Measurements from ENCODE around the gene RAB22A.

The RAB22A gene

DNA sequence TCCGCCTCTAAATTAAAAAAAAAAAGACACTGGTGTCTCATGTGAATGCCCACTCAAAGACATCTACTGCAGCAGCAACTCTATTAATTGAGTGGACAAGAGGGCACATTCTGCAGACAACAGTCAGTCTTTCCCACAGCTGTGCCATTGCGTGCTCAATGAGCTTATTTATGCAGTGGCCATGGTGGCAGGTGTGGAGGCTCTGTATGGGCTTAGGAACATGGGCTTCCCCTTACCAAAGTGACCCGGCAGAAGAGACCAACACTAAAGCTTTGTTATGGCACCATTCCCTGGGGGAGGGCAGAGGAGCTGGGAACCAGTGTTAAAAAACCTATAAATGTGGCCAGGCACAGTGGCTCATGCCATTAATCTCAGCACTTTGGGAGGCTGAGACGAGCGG lies 75.3 kb downstream of the RAB22A start:
- H3K4me2 ChIP-seq (ENCODE audit: low read length), result no peak overlapping the region
- H3K4me1 ChIP-seq (ENCODE audit: control insufficient read depth, low read depth, low read length), result peaks cover 1% of the 10 kb centered on the region
- no CpG with 5 or more reads among the region's 5 CpGs for WGBS (ENCODE audit: extremely low coverage, insufficient coverage, low lambda C conversion rate)
- no peak overlapping the region for H3K18ac ChIP-seq (ENCODE audit: low read length)
- H3K36me3 ChIP-seq (ENCODE audit: control insufficient read depth, insufficient read depth, low read length), result no peaks in the 10 kb centered on the region
- H3K27me3 ChIP-seq (ENCODE audit: insufficient read depth, low read length, poor library complexity), result no peaks in the 10 kb centered on the region
- no peak overlapping the region for H2BK15ac ChIP-seq (replicated peaks; ENCODE audit: low read depth)
- no peak overlapping the region for H2AK5ac ChIP-seq (ENCODE audit: low read length)
- no peak overlapping the region for H3K27ac ChIP-seq (ENCODE audit: low read depth, low read length)
- no peak overlapping the region for H2BK5ac ChIP-seq (ENCODE audit: low read length)
- no peak for DNase-seq
- H2BK120ac ChIP-seq (ENCODE audit: low read depth, low read length), result no peak overlapping the region
- H4K5ac ChIP-seq (ENCODE audit: low read length), result no peak overlapping the region
- H3K23ac ChIP-seq (ENCODE audit: low read length), result no peak overlapping the region
- no peak overlapping the region for H4K8ac ChIP-seq (ENCODE audit: low read depth, low read length)
- peaks cover 6% of the 10 kb centered on the region for H3K79me2 ChIP-seq (ENCODE audit: control insufficient read depth, insufficient read depth, low read length)
- no peak overlapping the region for H3K9ac ChIP-seq (ENCODE audit: low read length)
- no peak overlapping the region for H3K4ac ChIP-seq (ENCODE audit: low read depth, low read length)
- H3K56ac ChIP-seq (ENCODE audit: low read length), result no peak overlapping the region
- H3K79me1 ChIP-seq (ENCODE audit: low read length), result peaks cover 2% of the 10 kb centered on the region
- no peak overlapping the region for H3K4me3 ChIP-seq (ENCODE audit: low read length)

DNA sequence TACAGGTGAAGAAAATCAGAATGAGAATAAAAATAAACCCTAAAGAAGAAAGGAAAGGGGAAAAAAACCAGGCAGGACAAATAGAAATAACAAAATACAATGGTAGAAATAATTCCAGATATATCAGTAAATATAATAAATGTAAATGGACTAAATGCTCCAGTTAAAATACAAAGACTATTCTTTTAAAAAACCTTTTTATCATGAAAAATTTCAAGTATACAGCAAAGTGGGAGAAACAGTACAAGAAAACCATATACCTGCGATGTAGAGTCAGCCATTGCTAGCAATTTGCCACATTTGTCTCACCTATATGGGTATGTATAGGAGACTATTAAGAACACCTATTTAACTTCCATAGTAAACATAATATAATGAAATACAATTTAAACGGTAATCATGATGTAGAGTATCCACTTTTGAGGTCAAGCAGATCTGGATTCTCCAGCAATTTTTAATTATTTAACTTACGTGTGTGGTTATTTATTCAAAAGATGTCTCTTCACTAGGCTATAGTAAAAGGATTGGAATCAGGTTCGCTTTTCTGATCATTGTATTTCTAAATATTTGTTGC lies 78.6 kb downstream of the RAB22A start:
- Histone ChIP-seq H3K4me2 (ENCODE audit: low read length) (no peak overlapping the region), H4K8ac (ENCODE audit: low read depth, low read length) (no peak overlapping the region), H3K27me3 (ENCODE audit: insufficient read depth, low read length, poor library complexity) (no peaks in the 10 kb centered on the region), H3K27ac (ENCODE audit: low read depth, low read length) (no peak overlapping the region), H3K4me3 (ENCODE audit: low read length) (no peak overlapping the region), H3K56ac (ENCODE audit: low read length) (no peak overlapping the region), H2AK5ac (ENCODE audit: low read length) (no peak overlapping the region), H3K79me2 (ENCODE audit: control insufficient read depth, insufficient read depth, low read length) (peaks cover 36% of the 10 kb centered on the region), H3K4ac (ENCODE audit: low read depth, low read length) (no peak overlapping the region), H3K18ac (ENCODE audit: low read length) (no peak overlapping the region), H2BK120ac (ENCODE audit: low read depth, low read length) (no peak overlapping the region), H3K23ac (ENCODE audit: low read length) (no peak overlapping the region), H3K36me3 (ENCODE audit: control insufficient read depth, insufficient read depth, low read length) (no peaks in the 10 kb centered on the region), H2BK5ac (ENCODE audit: low read length) (no peak overlapping the region), H2BK15ac (replicated peaks; ENCODE audit: low read depth) (no peak overlapping the region), H3K79me1 (ENCODE audit: low read length) (peaks cover 19% of the 10 kb centered on the region), H4K5ac (ENCODE audit: low read length) (no peak overlapping the region), H3K4me1 (ENCODE audit: control insufficient read depth, low read depth, low read length) (peaks cover 4% of the 10 kb centered on the region), H3K9ac (ENCODE audit: low read length) (no peak overlapping the region)
- no CpG with 5 or more reads among the region's 4 CpGs for WGBS (ENCODE audit: extremely low coverage, insufficient coverage, low lambda C conversion rate)
- no peak for DNase-seq

DNA sequence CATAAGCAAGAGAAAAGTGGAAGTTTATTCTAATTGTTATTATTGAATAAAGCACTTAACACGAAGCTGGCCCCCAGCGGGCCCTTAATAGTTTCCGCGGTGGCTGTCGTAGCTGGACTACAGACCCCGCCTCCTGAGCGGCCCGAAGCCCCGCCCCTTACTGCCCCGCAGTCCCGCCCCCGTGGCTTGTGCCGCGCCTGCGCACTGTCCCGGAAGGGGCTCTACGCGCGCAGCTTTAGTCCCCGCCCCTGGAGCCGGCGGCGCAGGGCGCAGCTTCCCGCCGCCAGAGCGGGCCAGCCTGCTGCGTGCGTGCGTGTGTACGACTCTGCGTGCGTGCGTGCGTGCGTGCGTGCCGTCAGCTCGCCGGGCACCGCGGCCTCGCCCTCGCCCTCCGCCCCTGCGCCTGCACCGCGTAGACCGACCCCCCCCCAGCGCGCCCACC lies 79.4 kb downstream of the RAB22A start, which contains the start of gene VAPB:
VAPB (plus strand) TSS at position 348 of the 442 bp plus-strand sequence. CDS start 231 bp downstream, outside the sequence.
- H4K8ac ChIP-seq (ENCODE audit: low read depth, low read length), result peak within 1 kb of the TSS; percentile 7
- no peak within 1 kb of the TSS for H4K5ac ChIP-seq (ENCODE audit: low read length)
- DNase-seq, result peak; percentile 96
- peak within 1 kb of the TSS; percentile 97 for H3K4me2 ChIP-seq (ENCODE audit: low read length)
- peak within 1 kb of the TSS; percentile 71 for H3K18ac ChIP-seq (ENCODE audit: low read length)
- no peaks in the 10 kb centered on the region for H3K36me3 ChIP-seq (ENCODE audit: control insufficient read depth, insufficient read depth, low read length)
- peak within 1 kb of the TSS; percentile 95 for H3K56ac ChIP-seq (ENCODE audit: low read length)
- peak within 1 kb of the TSS; percentile 86 for H3K4ac ChIP-seq (ENCODE audit: low read depth, low read length)
- no peak within 1 kb of the TSS for H2BK15ac ChIP-seq (replicated peaks; ENCODE audit: low read depth)
- peak within 1 kb of the TSS; percentile 84 for H2AK5ac ChIP-seq (ENCODE audit: low read length)
- no CpG with 5 or more reads among the region's 51 CpGs for WGBS (ENCODE audit: extremely low coverage, insufficient coverage, low lambda C conversion rate)
- H3K27ac ChIP-seq (ENCODE audit: low read depth, low read length), result peak within 1 kb of the TSS; percentile 47
- peaks cover 4% of the 10 kb centered on the region for H3K4me1 ChIP-seq (ENCODE audit: control insufficient read depth, low read depth, low read length)
- H3K9ac ChIP-seq (ENCODE audit: low read length), result peak within 1 kb of the TSS; percentile 94
- H3K27me3 ChIP-seq (ENCODE audit: insufficient read depth, low read length, poor library complexity), result no peaks in the 10 kb centered on the region
- H3K79me2 ChIP-seq (ENCODE audit: control insufficient read depth, insufficient read depth, low read length), result peaks cover 43% of the 10 kb centered on the region
- peaks cover 22% of the 10 kb centered on the region for H3K79me1 ChIP-seq (ENCODE audit: low read length)
- H3K23ac ChIP-seq (ENCODE audit: low read length), result peak within 1 kb of the TSS; percentile 83
- H2BK120ac ChIP-seq (ENCODE audit: low read depth, low read length), result no peak within 1 kb of the TSS
- H3K4me3 ChIP-seq (ENCODE audit: low read length), result peak within 1 kb of the TSS; percentile 70
- no peak within 1 kb of the TSS for H2BK5ac ChIP-seq (ENCODE audit: low read length)

DNA sequence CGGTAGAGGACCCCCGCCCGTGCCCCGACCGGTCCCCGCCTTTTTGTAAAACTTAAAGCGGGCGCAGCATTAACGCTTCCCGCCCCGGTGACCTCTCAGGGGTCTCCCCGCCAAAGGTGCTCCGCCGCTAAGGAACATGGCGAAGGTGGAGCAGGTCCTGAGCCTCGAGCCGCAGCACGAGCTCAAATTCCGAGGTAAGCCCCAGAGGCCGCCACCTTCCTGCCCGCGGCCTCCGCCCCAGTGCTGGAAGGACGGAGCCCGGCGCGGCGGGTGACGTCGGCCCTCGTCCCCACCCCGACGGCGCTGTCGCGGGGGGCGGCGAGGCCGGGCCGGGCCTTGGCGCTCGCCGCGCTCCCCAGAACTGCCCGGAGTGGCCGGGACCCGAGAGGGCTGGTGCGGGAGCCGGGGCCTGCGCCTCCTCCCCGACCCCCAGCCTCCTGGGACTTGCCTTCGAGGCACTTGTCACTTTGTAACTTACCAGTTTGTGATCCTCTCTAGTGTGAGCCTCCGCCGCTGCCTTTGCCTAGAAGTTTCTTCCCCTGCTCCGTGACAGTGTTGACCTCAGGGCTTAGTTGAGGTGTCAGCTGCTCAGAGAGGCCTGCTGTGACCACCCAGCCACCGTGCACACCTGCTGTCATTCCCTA lies 79.9 kb downstream of the RAB22A start:
- DNase-seq, result peak; percentile 67
- no peak overlapping the region for H4K5ac ChIP-seq (ENCODE audit: low read length)
- H2BK15ac ChIP-seq (replicated peaks; ENCODE audit: low read depth), result no peak overlapping the region
- peak overlapping the region; percentile 86 for H3K4ac ChIP-seq (ENCODE audit: low read depth, low read length)
- H3K79me2 ChIP-seq (ENCODE audit: control insufficient read depth, insufficient read depth, low read length), result peaks cover 48% of the 10 kb centered on the region
- H3K56ac ChIP-seq (ENCODE audit: low read length), result peak overlapping the region; percentile 95
- H3K4me3 ChIP-seq (ENCODE audit: low read length), result peak overlapping the region; percentile 70
- peak overlapping the region; percentile 83 for H3K23ac ChIP-seq (ENCODE audit: low read length)
- no peaks in the 10 kb centered on the region for H3K27me3 ChIP-seq (ENCODE audit: insufficient read depth, low read length, poor library complexity)
- no peak overlapping the region for H2BK120ac ChIP-seq (ENCODE audit: low read depth, low read length)
- peak overlapping the region; percentile 47 for H3K27ac ChIP-seq (ENCODE audit: low read depth, low read length)
- peak overlapping the region; percentile 84 for H2AK5ac ChIP-seq (ENCODE audit: low read length)
- peak overlapping the region; percentile 94 for H3K9ac ChIP-seq (ENCODE audit: low read length)
- H3K4me2 ChIP-seq (ENCODE audit: low read length), result peak overlapping the region; percentile 97
- H3K18ac ChIP-seq (ENCODE audit: low read length), result peak overlapping the region; percentile 71
- H3K36me3 ChIP-seq (ENCODE audit: control insufficient read depth, insufficient read depth, low read length), result no peaks in the 10 kb centered on the region
- H4K8ac ChIP-seq (ENCODE audit: low read depth, low read length), result peak overlapping the region; percentile 7
- WGBS (ENCODE audit: extremely low coverage, insufficient coverage, low lambda C conversion rate), result no CpG with 5 or more reads among the region's 56 CpGs
- peaks cover 4% of the 10 kb centered on the region for H3K4me1 ChIP-seq (ENCODE audit: control insufficient read depth, low read depth, low read length)
- H3K79me1 ChIP-seq (ENCODE audit: low read length), result peaks cover 23% of the 10 kb centered on the region
- no peak overlapping the region for H2BK5ac ChIP-seq (ENCODE audit: low read length)

- Histone ChIP-seq H3K27me3 (ENCODE audit: insufficient read depth, low read length, poor library complexity) (no peaks in the 10 kb centered on the region), H2BK15ac (replicated peaks; ENCODE audit: low read depth) (no peak overlapping the region), H3K4me2 (ENCODE audit: low read length) (peak overlapping the region; percentile 97), H2BK120ac (ENCODE audit: low read depth, low read length) (no peak overlapping the region), H3K18ac (ENCODE audit: low read length) (no peak overlapping the region), H3K56ac (ENCODE audit: low read length) (peak overlapping the region; percentile 95), H3K4me3 (ENCODE audit: low read length) (peak overlapping the region; percentile 70), H3K23ac (ENCODE audit: low read length) (peak overlapping the region; percentile 83), H3K27ac (ENCODE audit: low read depth, low read length) (no peak overlapping the region), H3K36me3 (ENCODE audit: control insufficient read depth, insufficient read depth, low read length) (no peaks in the 10 kb centered on the region), H3K9ac (ENCODE audit: low read length) (peak overlapping the region; percentile 94), H2BK5ac (ENCODE audit: low read length) (no peak overlapping the region), H4K5ac (ENCODE audit: low read length) (no peak overlapping the region), H3K79me1 (ENCODE audit: low read length) (peaks cover 23% of the 10 kb centered on the region), H3K79me2 (ENCODE audit: control insufficient read depth, insufficient read depth, low read length) (peaks cover 51% of the 10 kb centered on the region), H3K4me1 (ENCODE audit: control insufficient read depth, low read depth, low read length) (peaks cover 4% of the 10 kb centered on the region), H4K8ac (ENCODE audit: low read depth, low read length) (no peak overlapping the region), H2AK5ac (ENCODE audit: low read length) (peak overlapping the region; percentile 84), H3K4ac (ENCODE audit: low read depth, low read length) (no peak overlapping the region)
- no peak for DNase-seq
- WGBS (ENCODE audit: extremely low coverage, insufficient coverage, low lambda C conversion rate), result no CpG with 5 or more reads among the region's 17 CpGs
Measured at GRCh38 chr20:58389968-58390658, 80.6 kb downstream of the RAB22A start.
